Urothelium cell line (cell line): ENCODE data around the gene RUNX3.

Source experiments
- DNase-seq: peaks from one replicate; pipeline ENCODE4 v3.0.0; 2011; ENCODE audit warnings: low spot score, mixed read lengths
- FAIRE-seq: peaks from 2 replicates; lab custom pipeline; 2011; peaks lifted over from hg19 to GRCh38; lab: Jason Lieb, UNC

RUNX3 gene

DNA sequence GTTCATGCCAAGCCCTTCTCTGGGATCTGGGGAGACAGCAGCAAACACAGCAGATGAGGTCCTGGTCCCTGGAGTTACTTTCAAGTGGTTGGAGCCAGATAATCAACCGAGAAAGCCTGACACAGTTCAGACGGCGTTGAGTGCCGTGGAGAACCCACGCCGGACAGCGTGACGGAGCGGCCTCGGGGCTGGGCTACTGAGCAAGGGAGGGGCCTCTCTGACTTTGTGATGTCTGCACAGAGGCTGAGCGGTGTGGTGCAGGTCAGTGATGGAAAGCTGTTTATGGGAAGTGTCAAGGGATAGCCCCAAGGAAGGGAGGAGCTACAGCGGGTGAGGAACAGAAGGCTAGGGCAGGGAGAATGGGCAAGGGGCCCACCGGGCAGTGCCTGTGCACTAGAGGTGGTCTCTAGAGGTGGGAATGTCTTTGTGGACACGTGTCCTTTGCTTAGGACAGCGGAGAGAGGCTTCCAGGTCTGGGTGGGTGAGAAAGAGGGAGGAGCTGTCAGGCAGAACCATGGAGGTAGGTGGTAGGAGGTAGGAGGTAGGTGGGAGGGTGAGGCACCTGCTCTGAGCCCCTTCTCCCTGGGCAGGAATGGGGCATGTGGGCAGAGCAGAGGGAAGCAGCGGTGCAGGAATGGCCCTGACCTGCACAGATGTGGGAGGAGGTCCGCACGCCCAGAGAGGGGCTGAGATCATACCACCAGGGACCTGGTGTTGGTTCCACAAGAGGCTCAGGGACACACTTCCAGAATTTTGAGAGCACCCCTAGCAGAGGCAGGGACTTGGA is 62.8 kb downstream of the RUNX3 start:
- FAIRE-seq = no peak
- no peak for DNase-seq

DNA sequence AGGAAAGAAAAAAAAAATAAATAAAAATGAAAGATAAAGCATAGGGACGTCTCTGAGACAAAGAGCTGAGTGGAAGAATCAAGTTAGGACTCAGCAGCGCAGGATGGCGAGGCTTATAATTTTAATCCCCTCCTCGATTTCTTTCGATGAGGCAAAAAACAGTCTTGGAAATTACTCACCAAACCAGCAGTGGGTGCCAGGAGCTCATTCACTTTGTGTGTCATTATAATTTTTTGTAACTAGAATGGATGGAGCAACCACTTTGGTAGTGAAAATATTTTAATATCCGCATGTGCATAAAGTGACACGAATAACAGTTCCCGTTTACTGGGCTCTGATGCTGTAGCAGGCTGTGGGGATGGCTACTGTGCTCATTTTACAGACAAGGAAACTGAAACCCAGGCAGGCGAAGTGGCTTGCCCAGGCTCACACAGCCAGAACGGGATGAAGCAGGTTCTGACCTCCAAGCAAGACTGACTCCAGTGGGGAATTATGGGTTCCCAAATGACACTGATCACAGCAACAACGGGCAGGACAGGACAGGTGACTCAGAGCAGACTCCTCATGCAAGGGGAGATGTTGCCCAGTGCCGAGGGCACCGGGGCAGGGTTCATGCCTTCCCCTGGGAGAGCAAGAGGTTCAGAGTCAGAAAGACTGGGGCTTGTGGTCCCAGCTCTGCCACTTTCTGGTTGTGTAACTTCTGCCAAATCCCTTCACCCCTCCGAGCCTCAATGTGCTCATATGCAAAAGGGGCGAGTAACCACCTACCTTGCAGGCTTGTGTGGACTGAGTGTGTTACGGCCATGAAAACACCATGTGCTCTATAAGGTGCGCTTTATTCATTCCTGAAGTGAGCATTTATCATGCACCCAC is 63.6 kb downstream of the RUNX3 start:
- DNase-seq (no peak), FAIRE-seq (no peak)

DNA sequence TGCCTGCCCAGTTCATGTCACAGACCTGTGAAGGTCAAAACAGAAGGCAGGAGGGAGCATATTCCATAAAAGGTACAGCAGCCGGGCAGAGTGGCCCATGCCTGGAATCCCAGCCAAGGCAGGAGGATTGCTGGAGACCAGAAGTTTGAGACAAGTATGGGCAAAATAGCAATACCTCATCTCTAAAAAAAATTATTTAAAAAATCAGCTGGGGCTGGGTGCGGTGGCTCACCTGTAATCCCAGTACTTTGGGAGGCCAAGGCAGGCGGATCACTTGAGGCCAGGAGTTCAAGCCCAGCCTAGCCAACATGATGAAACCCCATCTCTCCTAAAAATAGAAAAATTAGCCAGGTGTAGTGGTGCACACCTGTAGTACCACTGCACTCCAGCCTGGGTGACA is 64.5 kb downstream of the RUNX3 start:
- FAIRE-seq (no peak), DNase-seq (no peak)

DNA sequence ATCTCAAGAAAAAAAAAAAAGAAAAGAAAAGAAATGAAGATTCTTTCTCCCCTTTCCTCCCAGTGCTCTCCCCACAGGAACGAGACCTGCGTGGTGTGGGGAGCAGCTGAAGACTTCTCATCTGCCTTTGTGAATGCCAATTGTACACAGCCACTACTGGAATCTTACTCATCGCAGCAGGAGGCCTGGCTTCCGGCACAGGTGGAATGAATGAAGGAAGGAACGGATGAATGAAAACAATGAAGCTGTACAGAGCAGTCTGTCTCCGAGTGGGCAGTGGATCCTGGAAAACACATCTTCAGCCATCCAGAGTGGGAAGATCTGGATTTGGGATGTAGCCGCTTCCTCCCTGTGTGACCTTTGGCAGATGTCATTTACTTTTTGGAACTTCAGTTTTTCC is 64.9 kb downstream of the RUNX3 start:
- DNase-seq (no peak), FAIRE-seq (no peak)

DNA sequence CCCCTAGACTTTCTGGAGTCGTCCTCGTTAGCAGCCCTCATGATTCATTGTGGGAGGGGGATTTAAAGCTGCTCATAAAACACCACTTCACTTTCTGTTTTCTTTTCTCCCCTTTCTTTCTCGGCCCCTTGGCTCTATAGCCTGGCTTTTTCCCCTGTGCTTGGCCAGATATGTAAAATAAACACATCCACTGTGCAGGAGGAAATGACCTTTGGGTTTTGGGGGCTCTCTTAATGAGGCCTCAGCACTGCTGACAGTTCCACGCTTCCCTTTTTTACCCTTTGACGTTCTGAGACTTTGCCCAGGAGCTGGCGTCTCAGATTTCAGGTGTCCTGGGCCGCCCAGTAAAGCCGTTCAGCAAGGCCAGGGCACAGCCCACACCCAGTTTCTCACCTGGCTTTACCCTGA is 65.7 kb downstream of the RUNX3 start:
- no peak for DNase-seq
- FAIRE-seq = no peak

DNA sequence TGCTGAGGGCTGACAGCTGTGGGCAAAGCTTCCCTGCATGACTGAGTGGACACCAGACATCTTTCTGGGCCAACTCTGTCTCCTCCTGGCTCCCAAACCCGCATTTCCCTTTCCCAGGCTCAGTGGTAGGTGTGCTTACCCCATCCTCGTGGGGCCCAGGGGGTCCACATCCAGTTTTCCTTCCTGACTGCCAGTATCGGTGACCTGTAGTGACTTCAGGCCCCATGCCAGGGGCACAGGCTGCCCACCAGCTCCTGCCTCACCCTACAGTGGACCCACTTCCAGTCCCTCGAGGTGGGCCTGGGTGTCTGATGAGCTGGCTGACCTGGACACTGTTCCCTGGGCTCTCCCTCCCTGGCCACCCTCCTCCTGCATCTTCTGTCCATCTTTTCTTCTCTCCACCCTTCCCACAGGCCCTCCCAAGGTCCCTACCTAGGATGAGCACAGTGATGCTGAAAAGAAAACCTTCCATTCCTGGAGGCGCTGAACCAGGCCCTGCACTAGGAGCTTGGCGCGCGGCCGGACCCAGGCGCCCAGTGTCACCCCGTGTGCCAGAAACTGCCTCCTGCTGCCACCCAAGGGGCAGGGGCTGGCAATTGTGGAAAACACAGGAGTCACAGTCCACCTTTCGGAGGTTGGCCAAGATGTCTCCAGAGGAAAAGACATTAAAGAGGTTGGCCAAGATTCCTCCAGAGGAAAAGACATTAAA is 67.1 kb downstream of the RUNX3 start:
- DNase-seq = no peak
- FAIRE-seq = no peak

DNA sequence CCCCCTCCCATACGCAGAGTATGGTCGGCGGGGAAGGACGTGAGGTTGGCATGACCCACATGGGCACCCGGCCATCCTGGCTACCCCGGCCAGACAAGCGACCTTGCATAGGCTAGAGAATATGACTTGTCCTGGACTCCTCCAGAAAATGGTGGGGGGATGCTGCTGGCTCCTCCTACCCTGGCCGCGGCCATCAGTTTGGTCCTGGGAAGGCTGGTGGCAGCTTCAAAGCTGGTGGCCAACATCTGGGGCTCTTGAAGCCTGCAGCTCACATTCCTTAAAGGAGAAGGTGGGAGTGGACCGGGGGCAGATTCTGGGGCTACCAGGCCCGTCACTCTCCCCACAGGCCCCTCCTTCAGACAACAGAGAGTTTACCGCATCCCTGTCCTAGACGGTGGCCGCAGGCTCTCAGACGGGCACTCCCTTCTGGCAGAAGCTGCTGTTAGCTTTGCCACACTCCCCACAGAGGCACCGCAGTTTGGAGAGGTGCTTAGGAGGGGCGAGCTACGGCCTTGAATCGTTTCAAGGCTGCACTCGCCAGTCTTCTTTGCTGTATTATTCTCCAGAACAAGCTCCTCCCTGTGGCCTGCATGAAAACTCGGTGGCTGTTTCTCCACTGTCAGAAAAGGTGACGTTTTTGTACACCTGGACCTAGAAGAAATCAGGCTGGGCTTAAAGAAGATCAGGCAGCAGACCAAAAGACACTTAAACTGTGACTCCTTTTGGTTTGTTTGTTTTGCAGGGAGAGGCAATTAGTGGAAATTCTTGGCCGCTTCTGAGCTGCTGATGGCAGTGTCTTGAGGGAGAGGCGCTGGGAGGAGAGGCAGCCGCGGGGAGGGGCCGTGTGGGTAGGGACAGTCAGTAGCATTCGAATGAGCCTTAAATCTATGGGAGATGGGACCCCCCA is 68.0 kb downstream of the RUNX3 start:
- no peak for FAIRE-seq
- DNase-seq = no peak

DNA sequence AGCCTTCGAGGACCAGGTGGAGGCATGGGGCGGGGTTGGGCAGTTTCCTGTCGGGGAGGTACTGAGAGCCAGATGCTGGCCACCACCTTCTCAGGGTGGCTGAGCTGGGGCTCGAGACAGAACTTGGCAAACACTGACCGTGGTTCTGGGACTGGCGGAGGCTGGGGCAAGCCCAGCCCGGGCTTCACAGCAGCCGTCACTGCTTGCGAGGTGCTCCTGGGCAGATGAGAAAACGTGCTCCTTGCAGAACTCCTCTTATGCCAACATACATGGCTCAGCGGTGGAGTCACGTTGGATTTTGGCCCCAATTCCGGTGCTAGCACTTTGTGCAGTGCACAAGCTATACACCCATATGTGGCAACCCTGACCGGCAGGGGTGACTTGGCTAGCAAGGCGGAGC is 69.2 kb downstream of the RUNX3 start:
- FAIRE-seq (no peak), DNase-seq (no peak)

DNA sequence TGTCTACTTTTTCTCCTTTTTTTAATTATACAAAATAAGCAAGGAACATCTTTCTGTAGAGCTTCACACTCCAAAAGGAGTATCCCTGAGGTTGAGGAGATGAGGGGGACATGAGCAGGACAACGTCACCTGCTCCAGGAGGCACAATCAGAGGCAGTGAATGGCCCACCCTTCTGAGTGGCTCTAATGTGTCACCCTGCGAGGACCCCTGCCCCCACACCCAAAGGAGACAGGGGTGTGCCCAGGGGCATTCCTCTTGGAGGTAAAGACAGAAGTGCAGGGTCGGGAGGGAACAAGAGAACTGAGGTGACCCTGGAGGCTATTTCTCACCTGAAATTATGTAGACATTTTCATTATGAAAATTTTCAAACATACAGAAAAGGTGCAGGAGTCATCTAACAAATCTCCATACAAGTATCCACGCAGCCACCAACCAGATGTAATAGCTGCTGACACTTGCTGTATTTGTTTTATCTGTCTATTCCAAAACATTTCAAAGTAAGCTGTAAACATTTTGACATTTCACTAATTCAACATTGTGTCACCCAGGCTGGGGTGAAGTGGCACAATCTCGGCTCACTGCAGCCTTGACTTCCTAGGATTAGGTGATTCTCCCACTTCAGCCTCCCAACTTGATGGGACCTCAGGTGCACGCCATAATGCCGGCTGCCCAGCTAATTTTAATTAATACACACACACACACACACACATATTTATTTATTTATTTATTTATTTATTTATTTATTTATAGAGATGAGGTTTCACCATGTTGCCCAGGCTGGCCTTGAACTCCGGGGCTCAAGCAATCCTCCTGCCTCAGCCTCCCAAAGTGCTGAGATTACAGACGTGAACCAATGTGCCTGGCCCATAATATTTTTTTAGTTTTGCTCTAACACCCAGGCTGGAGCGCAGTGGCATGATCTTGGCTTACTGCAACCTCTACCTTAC is 70.7 kb downstream of the RUNX3 start:
- FAIRE-seq (no peak), DNase-seq (no peak)

DNA sequence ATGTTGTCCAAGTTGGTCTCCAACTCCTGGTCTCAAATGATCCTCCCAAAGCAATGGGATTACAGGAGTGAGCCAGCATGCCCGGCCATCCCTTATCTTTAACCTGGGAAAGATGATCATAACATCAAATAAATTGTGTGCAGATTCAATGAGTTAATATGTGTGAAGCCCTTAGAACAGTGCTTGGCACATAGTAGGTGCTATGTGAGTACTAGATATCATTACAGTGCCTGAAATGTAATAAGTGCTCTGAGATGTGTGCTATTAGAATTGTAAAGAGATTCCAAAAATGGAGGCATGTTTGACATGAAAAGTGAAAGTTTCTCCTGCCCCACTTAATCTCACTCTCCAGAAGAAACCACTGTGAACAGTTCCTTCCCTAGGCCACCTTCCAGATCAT is 71.8 kb downstream of the RUNX3 start:
- DNase-seq (no peak), FAIRE-seq (no peak)

DNA sequence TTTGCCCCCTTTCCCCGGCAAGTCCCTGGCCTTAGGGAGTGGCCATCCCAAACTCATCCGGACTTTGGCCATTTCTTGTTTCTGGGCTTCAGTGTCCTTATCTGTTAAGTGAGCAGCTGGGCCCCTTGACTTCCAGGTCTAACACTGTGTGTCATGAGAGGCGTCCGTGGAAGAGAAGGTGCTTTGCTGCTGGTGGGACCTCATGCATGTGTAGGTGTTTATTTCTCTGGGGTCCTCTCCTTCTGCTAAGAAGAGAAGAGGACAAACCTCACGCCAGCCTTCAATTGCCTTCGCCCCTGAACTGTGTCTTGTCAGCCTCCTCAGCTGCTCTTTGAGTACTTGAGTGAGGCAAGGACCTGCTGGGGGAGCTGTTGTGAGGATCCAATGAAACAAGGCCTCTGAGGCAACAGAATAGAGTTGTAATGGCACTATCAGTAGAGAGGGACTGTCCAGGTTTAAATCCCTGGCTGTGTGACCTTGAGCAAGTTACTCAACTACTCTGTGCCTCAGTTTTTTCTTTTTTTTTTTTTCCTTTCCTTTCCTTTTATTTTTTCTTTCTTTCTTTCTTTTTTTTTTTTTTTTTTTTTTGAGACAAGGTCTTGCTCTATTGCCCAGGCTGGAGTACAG is 72.5 kb downstream of the RUNX3 start:
- FAIRE-seq (no peak), DNase-seq (no peak)

DNA sequence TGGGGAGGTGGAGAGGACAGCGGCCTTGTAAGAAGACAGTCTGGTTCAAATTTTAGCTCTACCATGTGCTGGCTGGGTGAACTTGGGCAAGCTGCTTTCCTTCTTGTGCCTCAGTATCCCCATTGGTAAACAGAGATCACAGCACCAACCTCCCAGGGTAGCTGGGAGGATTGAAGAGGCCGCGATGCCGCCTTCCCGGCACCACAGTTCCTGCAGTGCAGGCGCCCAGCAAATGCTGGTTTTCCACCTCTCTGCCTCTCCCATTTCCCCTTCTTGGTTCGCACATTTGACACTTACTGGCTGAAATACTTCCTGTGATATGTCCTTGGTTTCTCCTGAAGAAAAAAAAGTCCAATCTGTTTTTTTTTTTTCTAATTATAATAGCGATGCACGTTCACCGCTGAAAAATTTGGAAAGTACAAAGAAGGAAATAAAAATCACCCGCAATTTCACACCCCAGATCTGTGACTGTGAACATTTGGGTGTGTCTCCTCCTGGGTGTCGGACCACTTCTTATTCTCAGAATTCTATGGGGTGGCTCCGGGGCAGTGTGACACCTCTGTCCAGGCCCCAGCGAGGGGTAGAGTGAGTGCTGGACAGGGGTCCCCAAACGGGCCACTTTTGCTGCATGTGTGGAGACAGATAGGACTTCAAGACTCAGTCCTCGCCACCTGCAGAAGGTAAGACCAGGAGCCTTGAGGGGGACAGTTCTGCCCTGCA is 73.1 kb downstream of the RUNX3 start:
- FAIRE-seq = no peak

DNA sequence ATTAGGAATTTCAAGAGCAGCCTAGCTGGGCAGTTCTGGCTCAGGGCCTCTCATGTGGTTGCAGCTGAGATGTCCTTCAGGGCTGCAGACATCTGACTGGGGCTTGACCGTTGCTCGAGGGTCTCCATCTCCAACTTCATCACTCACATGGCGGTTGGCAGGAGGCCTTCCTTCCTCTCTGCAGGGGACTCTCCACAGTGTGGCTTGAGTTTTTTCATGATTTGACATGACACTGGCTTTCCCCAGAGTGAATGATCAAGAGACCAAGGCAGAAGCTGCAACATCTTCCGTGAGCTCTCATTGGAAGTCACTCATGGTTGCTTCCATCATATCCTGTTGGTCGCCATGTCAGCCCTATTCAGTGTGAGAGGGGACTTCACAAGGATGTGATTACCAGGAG is 74.6 kb downstream of the RUNX3 start:
- FAIRE-seq (no peak), DNase-seq (no peak)

More for the DNA sequence above, 73.1 kb downstream of the RUNX3 start:
- DNase-seq = no peak

DNA sequence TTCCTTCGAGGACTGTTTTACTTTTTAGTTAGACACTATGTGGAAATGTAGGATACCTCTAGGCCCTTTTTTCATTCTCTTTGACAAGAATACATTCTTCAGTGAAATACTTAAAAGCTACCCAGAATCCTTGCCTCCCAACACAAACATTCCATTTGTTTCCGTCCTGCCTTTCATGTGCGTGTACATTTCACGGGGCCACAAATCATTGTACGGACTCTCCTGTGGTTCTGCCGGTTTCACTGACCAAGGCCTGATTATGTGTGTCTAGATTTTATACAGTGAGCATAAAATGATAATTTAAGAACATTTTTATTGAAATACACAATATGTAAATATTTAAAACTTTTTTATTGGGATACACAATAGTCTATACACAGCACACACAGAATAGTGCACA is 76.4 kb downstream of the RUNX3 start:
- no peak for DNase-seq
- FAIRE-seq = no peak

DNA sequence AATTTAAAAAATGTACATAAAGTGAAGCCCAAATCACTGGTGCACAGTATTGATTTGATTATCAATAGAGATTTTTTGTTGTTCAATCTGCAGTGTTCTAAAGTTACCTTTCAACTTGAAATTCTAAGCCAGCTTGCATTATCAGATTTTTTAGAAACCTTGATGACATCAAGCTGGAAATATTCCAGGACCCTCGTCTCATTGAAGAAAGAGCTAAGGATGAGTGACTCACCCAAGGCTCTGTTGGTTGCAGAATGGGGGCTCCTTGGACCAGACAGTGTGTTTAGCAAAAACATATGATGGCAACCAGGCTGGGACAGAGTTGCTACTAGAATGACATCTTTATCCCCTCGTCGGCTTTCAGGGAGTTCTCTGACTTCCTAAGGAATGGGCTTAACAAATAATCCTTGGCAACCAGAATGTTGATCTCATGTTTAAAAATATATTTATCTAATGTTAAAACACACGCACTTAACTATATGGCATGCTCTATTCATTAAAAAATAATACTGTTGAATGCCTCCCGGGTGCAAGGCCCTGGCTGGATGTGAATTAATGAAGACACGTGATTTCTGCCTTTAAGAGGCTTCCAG is 79.7 kb downstream of the RUNX3 start:
- FAIRE-seq (no peak), DNase-seq (no peak)

DNA sequence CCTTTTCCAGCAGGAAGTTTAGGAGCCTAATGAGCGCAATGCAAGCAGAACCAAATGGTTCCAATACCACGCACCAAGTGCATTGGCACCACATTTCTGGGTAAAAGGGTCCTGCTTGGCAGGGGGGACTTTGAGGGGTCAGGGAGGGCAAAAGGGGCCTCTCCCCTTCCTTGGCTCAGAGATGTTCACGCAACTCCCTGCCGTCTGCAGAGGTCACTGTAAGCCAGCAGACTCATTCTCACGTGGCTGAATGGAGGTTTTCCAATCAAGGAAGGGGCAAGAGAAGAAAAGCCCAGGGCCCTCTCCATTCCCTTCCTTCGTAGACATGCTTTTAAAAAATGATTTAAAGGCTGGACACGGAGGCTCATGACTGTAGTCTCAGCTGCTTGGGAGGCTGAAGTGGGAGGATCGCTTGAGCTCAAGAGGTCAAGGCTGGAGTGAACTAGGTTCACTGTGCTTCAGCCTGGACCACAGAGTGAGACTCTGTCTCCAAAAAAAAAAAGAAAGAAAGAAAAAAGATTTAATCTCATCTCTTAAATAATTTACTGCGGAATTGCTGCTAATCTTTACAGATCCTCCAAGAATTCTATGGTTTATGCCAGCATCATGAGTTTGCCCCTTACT is 80.3 kb downstream of the RUNX3 start:
- FAIRE-seq = no peak
- no peak for DNase-seq
